ENCODE data around the gene B9D1. TPM values are rescaled to one million over a fixed set of nuclear protein-coding genes. Genes with fewer than 3 reads are reported as not detected.

The B9D1 gene
- total and polyA plus RNA-seq, 3 donors from 2014 or later, result 42.1 to 132 (median 59.9) TPM

DNA sequence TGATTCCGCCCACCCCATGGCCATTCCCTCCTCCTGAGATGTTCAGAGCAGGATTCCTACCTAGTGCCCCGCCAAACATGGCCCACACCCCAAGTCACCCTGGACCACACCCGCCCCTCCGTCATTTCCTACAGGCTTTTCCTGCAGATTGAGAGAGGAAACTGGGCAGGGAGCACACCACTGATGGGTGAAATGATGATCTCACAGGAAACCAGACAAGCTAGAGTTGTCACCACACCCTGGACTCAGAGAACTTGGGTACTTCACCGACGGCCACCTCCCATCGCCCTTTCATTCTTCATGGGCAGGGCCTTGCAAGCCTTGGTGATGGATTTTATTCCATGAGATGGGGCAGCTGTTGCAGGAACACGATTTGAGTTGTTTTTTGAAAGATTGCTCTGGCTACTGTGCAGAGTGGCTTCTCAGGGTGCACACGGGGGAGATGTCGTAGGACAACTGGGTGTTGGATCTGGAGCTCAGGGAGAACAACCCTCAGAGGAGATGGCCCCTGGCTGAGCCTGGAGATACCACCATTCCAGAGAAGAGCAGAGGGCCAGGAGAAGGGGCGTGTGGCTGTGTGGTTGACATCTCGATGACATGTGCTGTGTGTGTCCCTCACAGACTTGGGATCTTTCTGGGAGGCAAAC is 7.4 kb upstream of the B9D1 start:
- no peak for DNase-seq
- no peaks in the 10 kb centered on the region for H3K36me3 ChIP-seq (ENCODE audit: low read depth, missing control alignments)
- peaks cover 3% of the 10 kb centered on the region for H3K4me1 ChIP-seq
- TF ChIP-seq, protein P1, sequence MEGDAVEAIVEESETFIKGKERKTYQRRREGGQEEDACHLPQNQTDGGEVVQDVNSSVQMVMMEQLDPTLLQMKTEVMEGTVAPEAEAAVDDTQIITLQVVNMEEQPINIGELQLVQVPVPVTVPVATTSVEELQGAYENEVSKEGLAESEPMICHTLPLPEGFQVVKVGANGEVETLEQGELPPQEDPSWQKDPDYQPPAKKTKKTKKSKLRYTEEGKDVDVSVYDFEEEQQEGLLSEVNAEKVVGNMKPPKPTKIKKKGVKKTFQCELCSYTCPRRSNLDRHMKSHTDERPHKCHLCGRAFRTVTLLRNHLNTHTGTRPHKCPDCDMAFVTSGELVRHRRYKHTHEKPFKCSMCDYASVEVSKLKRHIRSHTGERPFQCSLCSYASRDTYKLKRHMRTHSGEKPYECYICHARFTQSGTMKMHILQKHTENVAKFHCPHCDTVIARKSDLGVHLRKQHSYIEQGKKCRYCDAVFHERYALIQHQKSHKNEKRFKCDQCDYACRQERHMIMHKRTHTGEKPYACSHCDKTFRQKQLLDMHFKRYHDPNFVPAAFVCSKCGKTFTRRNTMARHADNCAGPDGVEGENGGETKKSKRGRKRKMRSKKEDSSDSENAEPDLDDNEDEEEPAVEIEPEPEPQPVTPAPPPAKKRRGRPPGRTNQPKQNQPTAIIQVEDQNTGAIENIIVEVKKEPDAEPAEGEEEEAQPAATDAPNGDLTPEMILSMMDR (IDR thresholded peaks at IDR 0.05), result no peak
- no peak for TF ChIP-seq POLR2A (IDR thresholded peaks at IDR 0.05)
- intact Hi-C loops (cut with DNase I; ENCODE audit: low total_unique reads), result loop anchor here (10.0 kb wide), 1 partner anchor 395 kb away; no protein-coding TSS in a partner anchor
- H3K27ac ChIP-seq, result no peak overlapping the region
- 82 to 86% methylated on average over 10 to 12 of the region's 12 CpGs for WGBS, 2 donors
- no peak overlapping the region for H3K4me3 ChIP-seq
- no peaks in the 10 kb centered on the region for H3K9me3 ChIP-seq
- H3K27me3 ChIP-seq, result no peaks in the 10 kb centered on the region

DNA sequence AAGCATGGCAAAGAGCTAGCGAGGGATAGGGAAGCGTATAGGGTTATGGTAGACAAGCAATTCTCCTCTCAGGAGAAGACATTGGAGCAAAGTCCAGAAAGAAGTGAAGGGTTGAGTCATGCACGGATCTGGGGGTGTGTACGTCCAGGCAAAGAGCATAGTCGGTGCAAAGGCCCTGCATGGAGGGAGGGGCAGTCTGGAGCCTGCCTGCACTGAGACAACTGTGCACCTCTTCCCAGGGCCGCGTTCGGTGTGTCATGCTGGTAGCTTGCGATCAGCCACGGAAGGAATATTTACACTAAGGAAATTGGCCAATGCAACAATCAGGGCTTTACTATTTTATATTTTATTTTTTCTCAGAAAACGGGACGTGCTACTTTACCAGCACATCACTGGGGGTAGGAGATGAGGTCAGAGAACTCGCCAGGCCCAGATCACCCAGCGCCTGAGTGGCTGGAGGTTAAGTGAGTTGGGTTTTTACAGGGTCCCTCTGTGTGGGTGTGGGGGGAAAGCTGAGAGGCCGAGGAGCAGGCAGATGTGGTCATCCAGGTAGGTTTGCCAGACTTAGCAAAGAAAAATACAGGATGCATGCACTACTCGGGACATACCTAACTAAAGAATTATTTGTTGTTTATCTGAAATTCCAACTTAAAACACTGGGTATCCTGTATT is 6.7 kb upstream of the B9D1 start:
- TF ChIP-seq POLR2A (IDR thresholded peaks at IDR 0.05), result no peak
- TF ChIP-seq, protein P1 (IDR thresholded peaks at IDR 0.05), result no peak
- intact Hi-C loops (cut with DNase I; ENCODE audit: low total_unique reads), result loop anchor here (10.0 kb wide), 1 partner anchor 396 kb away; no protein-coding TSS in a partner anchor
- Histone ChIP-seq H3K27ac (no peak overlapping the region), H3K4me1 (peaks cover 10% of the 10 kb centered on the region), H3K36me3 (ENCODE audit: low read depth, missing control alignments) (no peaks in the 10 kb centered on the region), H3K4me3 (no peak overlapping the region), H3K27me3 (no peaks in the 10 kb centered on the region), H3K9me3 (no peaks in the 10 kb centered on the region)
- DNase-seq, result no peak
- 90% methylated on average over 16 of the region's 16 CpGs for WGBS, 2 donors

DNA sequence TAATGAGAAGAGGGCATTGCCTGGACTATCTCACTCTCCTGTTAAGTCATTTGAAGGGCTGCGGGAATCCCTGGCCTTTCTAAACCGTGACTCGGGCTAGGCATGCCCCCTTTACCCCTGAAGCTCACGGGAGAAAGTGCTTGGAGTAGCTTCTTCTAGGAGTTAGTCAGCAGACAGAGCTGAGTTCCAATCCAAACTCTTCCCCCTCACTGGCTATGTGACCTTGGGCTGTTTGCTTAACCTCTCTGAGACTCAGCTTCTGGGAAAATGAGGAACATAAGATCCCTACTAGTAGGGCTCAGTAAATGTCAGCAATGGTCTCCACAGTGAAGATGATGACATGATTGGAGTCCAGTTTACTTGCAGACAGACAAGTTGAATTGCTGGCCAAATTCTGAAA is 5.7 kb upstream of the B9D1 start:
- Histone ChIP-seq H3K27me3 (no peaks in the 10 kb centered on the region), H3K36me3 (ENCODE audit: low read depth, missing control alignments) (no peaks in the 10 kb centered on the region), H3K9me3 (no peaks in the 10 kb centered on the region), H3K4me1 (peaks cover 12% of the 10 kb centered on the region), H3K27ac (no peak overlapping the region), H3K4me3 (no peak overlapping the region)
- 73 to 91% methylated on average over 4 of the region's 4 CpGs for WGBS, 2 donors
- TF ChIP-seq POLR2A (IDR thresholded peaks at IDR 0.05), result no peak
- TF ChIP-seq, protein P1 (IDR thresholded peaks at IDR 0.05), result no peak
- no peak for DNase-seq
- intact Hi-C loops (cut with DNase I; ENCODE audit: low total_unique reads), result loop anchor here (10.0 kb wide), 1 partner anchor 397 kb away; no protein-coding TSS in a partner anchor

DNA sequence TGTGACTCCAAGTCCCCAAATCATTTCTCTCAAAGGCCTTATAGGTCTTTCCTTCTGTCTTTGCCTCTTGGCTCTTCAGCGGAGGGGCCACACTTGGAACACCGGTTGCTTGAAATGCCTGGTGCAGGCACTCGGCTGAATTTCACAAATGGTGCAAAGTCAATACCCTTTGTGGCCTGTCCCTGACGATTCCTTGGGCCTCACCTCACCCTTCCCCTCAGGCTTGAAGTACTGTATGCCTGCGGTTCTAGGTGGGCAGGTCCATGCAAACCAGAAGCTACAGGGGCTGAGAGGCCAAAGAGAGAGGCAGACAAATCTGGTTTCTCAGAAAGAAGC is 4.1 kb upstream of the B9D1 start:
- WGBS, 2 donors, result 89 to 92% methylated on average over 5 of the region's 5 CpGs
- peaks cover 12% of the 10 kb centered on the region for H3K4me1 ChIP-seq
- no peaks in the 10 kb centered on the region for H3K9me3 ChIP-seq
- intact Hi-C loops (cut with DNase I; ENCODE audit: low total_unique reads), result loop anchor here (10.0 kb wide), 1 partner anchor 398 kb away; no protein-coding TSS in a partner anchor
- no peak overlapping the region for H3K27ac ChIP-seq
- no peak for DNase-seq
- no peak for TF ChIP-seq POLR2A (IDR thresholded peaks at IDR 0.05)
- TF ChIP-seq, protein P1 (IDR thresholded peaks at IDR 0.05), result no peak
- H3K27me3 ChIP-seq, result no peaks in the 10 kb centered on the region
- H3K4me3 ChIP-seq, result no peak overlapping the region
- no peaks in the 10 kb centered on the region for H3K36me3 ChIP-seq (ENCODE audit: low read depth, missing control alignments)

Measured in testis (tissue), 3 donors.